ENCODE measurements around the gene CCIN. TPM values are rescaled to one million over a fixed set of nuclear protein-coding genes. Genes with fewer than 3 reads are reported as not detected.

Gene CCIN
- not detected in 2 replicates for total RNA-seq (ENCODE audit: low replicate concordance)

DNA sequence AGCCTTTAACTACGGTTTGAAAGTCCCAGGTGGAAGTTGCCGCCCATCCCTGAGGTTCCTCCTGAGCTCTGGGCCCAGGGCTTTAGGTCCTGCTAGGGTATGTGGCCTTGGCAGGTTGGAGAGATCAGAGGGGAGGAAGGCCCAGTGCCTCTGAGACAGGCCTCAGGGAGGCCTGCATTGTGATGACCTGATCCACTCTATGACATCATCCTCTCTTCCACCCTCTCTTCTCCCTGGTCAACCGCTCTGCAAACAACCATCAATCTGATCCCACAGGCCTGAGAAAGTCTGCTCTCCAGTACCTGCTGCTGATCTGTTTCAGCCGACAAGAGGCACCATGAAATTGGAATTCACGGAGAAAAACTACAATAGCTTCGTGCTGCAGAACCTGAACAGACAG is at the start of gene CCIN:
Gene CCIN, plus strand, starts transcription at position 223 of the 400 bp plus-strand sequence. Its CDS starts 115 bp downstream, at position 338.
- H3K36me3 ChIP-seq = no peaks in the 10 kb centered on the region
- H3K4me1 Mint-ChIP-seq = peaks cover 3% of the 10 kb centered on the region
- no peak within 1 kb of the TSS for H3K27ac Mint-ChIP-seq
- no peak within 1 kb of the TSS for H3K4me3 Mint-ChIP-seq
- H2AFZ ChIP-seq (replicated peaks) = no peak within 1 kb of the TSS
- no peak within 1 kb of the TSS for H3K4me3 ChIP-seq
- H3K27me3 ChIP-seq = no peaks in the 10 kb centered on the region
- no peak within 1 kb of the TSS for H3K27ac ChIP-seq
- no peaks in the 10 kb centered on the region for H3K36me3 Mint-ChIP-seq
- H3K4me2 ChIP-seq = no peak within 1 kb of the TSS
- peaks cover 9% of the 10 kb centered on the region for H3F3A ChIP-seq (ENCODE audit: low read depth)
- DNase-seq (ENCODE audit: low spot score) = no peak
- no peak within 1 kb of the TSS for H3K9ac ChIP-seq
- H3K79me2 ChIP-seq (ENCODE audit: low read depth) = no peaks in the 10 kb centered on the region
- H3K9me3 Mint-ChIP-seq = no peaks in the 10 kb centered on the region
- TF ChIP-seq EZH2 (IDR thresholded peaks at IDR 0.05) = no peak
- no peak for TF ChIP-seq EZH2phosphoT487 (IDR thresholded peaks at IDR 0.05)
- TF ChIP-seq, protein P1, sequence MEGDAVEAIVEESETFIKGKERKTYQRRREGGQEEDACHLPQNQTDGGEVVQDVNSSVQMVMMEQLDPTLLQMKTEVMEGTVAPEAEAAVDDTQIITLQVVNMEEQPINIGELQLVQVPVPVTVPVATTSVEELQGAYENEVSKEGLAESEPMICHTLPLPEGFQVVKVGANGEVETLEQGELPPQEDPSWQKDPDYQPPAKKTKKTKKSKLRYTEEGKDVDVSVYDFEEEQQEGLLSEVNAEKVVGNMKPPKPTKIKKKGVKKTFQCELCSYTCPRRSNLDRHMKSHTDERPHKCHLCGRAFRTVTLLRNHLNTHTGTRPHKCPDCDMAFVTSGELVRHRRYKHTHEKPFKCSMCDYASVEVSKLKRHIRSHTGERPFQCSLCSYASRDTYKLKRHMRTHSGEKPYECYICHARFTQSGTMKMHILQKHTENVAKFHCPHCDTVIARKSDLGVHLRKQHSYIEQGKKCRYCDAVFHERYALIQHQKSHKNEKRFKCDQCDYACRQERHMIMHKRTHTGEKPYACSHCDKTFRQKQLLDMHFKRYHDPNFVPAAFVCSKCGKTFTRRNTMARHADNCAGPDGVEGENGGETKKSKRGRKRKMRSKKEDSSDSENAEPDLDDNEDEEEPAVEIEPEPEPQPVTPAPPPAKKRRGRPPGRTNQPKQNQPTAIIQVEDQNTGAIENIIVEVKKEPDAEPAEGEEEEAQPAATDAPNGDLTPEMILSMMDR (IDR thresholded peaks at IDR 0.05) = no peak
- H3K27me3 Mint-ChIP-seq (ENCODE audit: insufficient read depth, low read depth) = peaks cover 16% of the 10 kb centered on the region
- no peaks in the 10 kb centered on the region for H3K4me1 ChIP-seq
- no peaks in the 10 kb centered on the region for H3K9me3 ChIP-seq (ENCODE audit: low read depth)
- no peaks in the 10 kb centered on the region for H4K20me1 ChIP-seq (ENCODE audit: low read depth)

DNA sequence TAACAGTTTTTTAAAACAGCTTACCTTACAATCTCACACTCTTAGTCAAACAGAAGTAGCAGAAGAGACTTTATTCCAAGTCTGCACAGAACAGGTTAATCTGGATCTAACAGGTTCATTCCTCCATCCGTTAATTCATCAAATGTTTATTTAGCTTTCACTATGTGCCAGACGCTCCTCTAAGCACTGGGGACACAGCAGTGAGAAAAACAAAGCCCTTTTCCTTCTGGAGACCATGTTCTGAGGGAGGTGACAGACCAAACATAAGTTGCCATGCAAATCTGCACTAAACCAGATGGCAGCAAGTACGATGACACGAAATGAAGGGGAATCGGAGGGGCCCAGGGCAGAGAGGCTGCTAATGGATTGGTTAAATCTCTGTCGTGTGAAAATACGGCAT is 49.7 kb upstream of the CCIN start:
- Histone ChIP-seq H3K4me3 (no peak overlapping the region), H3K36me3 (no peaks in the 10 kb centered on the region), H3K79me2 (ENCODE audit: low read depth) (no peaks in the 10 kb centered on the region), H3F3A (ENCODE audit: low read depth) (no peaks in the 10 kb centered on the region), H3K27me3 (no peaks in the 10 kb centered on the region), H4K20me1 (ENCODE audit: low read depth) (no peaks in the 10 kb centered on the region), H3K4me1 (no peaks in the 10 kb centered on the region), H2AFZ (replicated peaks) (no peak overlapping the region), H3K9ac (no peak overlapping the region), H3K4me2 (no peak overlapping the region), H3K27ac (no peak overlapping the region), H3K9me3 (ENCODE audit: low read depth) (no peaks in the 10 kb centered on the region)
- Mint-ChIP-seq H3K27me3 (ENCODE audit: insufficient read depth, low read depth) (no peaks in the 10 kb centered on the region), H3K36me3 (peaks cover 19% of the 10 kb centered on the region), H3K4me3 (no peak overlapping the region), H3K9me3 (no peaks in the 10 kb centered on the region), H3K27ac (no peak overlapping the region), H3K4me1 (no peaks in the 10 kb centered on the region)
- TF ChIP-seq EZH2 (IDR thresholded peaks at IDR 0.05) (no peak), EZH2phosphoT487 (IDR thresholded peaks at IDR 0.05) (no peak)
- TF ChIP-seq, protein P1 (IDR thresholded peaks at IDR 0.05) = no peak
- no peak for DNase-seq (ENCODE audit: low spot score)

DNA sequence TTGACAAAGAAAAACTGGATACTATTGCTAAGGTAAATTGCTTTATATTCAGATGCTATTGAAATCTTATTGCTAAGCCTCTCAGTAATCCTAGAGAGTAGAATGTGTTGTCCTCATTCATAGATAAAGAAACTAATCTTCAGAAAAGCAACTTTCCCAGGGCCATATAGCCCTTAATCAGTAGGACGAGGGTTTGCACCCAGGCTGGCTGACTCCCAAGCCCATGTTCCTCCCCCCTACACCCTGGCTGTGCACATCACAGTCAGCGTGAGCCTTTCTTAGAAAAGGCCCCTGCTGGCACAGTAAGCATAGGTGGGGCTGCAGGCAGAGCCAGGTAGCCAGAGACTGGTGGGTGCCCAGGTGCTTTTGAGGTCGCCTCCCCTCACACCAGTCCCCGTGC is 48.5 kb upstream of the CCIN start:
- TF ChIP-seq EZH2phosphoT487 (IDR thresholded peaks at IDR 0.05) = no peak
- TF ChIP-seq EZH2 (IDR thresholded peaks at IDR 0.05) = no peak
- TF ChIP-seq, protein P1 (IDR thresholded peaks at IDR 0.05) = no peak
- H3F3A ChIP-seq (ENCODE audit: low read depth) = no peaks in the 10 kb centered on the region
- no peaks in the 10 kb centered on the region for H4K20me1 ChIP-seq (ENCODE audit: low read depth)
- H2AFZ ChIP-seq (replicated peaks) = no peak overlapping the region
- no peak overlapping the region for H3K27ac Mint-ChIP-seq
- H3K79me2 ChIP-seq (ENCODE audit: low read depth) = no peaks in the 10 kb centered on the region
- H3K9ac ChIP-seq = no peak overlapping the region
- H3K27me3 ChIP-seq = no peaks in the 10 kb centered on the region
- H3K9me3 ChIP-seq (ENCODE audit: low read depth) = no peaks in the 10 kb centered on the region
- DNase-seq (ENCODE audit: low spot score) = no peak
- no peaks in the 10 kb centered on the region for H3K4me1 Mint-ChIP-seq
- H3K36me3 Mint-ChIP-seq = peaks cover 19% of the 10 kb centered on the region
- H3K4me3 Mint-ChIP-seq = no peak overlapping the region
- H3K4me2 ChIP-seq = no peak overlapping the region
- H3K27ac ChIP-seq = no peak overlapping the region
- no peak overlapping the region for H3K4me3 ChIP-seq
- no peaks in the 10 kb centered on the region for H3K9me3 Mint-ChIP-seq
- H3K36me3 ChIP-seq = no peaks in the 10 kb centered on the region
- H3K27me3 Mint-ChIP-seq (ENCODE audit: insufficient read depth, low read depth) = no peaks in the 10 kb centered on the region
- H3K4me1 ChIP-seq = no peaks in the 10 kb centered on the region

Data from neural progenitor cell (in vitro differentiated cells).